Liver (tissue), 3 donors: ENCODE data around the gene RPH3AL.

Experiments
- EGR1 ChIP-seq, 2 donors: IDR thresholded peaks; 2 replicates each; pipeline ENCODE4 v1.6.1; 2016 to 2018; ENCODE audit warnings: antibody characterized with exemption in 2 of 2, low read depth in 2 of 2
- FOXA1 ChIP-seq: IDR thresholded peaks from 2 replicates; pipeline ENCODE4 v1.6.1; 2016; ENCODE audit warnings: antibody characterized with exemption
- HNF4A ChIP-seq, 2 donors: conservative IDR thresholded peaks; 2 replicates each; pipeline ENCODE4 v1.6.1; 2016; ENCODE audit warnings: antibody characterized with exemption in 2 of 2, mild to moderate bottlenecking in 2 of 2
- REST ChIP-seq: IDR thresholded peaks from 2 replicates; pipeline ENCODE4 v1.6.1; 2016; ENCODE audit warnings: antibody characterized with exemption, mild to moderate bottlenecking
- TAF1 ChIP-seq: conservative IDR thresholded peaks from 2 replicates; pipeline ENCODE4 v1.6.1; 2016; ENCODE audit warnings: antibody characterized with exemption, mild to moderate bottlenecking
- YY1 ChIP-seq: IDR thresholded peaks from 2 replicates; pipeline ENCODE4 v1.6.1; 2016; ENCODE audit warnings: antibody characterized with exemption, mild to moderate bottlenecking
- TF ChIP-seq, protein P1 (sequence below): fragments of 150-350 bp; IDR thresholded peaks from 2 replicates; pipeline ENCODE4 v1.5.1; 2017; ENCODE audit warnings: improper control_type of control experiment, low read depth, low read length; ENCODE audit not compliant: missing input control
- donor health status: healthy.
- donor health status: healthy.

- TF ChIP-seq, protein P1, sequence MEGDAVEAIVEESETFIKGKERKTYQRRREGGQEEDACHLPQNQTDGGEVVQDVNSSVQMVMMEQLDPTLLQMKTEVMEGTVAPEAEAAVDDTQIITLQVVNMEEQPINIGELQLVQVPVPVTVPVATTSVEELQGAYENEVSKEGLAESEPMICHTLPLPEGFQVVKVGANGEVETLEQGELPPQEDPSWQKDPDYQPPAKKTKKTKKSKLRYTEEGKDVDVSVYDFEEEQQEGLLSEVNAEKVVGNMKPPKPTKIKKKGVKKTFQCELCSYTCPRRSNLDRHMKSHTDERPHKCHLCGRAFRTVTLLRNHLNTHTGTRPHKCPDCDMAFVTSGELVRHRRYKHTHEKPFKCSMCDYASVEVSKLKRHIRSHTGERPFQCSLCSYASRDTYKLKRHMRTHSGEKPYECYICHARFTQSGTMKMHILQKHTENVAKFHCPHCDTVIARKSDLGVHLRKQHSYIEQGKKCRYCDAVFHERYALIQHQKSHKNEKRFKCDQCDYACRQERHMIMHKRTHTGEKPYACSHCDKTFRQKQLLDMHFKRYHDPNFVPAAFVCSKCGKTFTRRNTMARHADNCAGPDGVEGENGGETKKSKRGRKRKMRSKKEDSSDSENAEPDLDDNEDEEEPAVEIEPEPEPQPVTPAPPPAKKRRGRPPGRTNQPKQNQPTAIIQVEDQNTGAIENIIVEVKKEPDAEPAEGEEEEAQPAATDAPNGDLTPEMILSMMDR, result no peak
- TF ChIP-seq EGR1 (IDR thresholded peaks at IDR 0.05; ENCODE audit: low read depth in 2 of 2), result no peak
- TF ChIP-seq REST, result no peak
- no peak for TF ChIP-seq FOXA1
- TF ChIP-seq YY1, result no peak
- no peak for TF ChIP-seq HNF4A (conservative IDR thresholded peaks at IDR 0.05)
- TF ChIP-seq TAF1, result no peak
Observed at GRCh38 chr17:177155-177554, 175.5 kb downstream of the RPH3AL start.
